ENCODE data around the gene TMEM271.
"Not testable (repeated sequence)": the region's sequence is repeated elsewhere in the genome, so short reads cannot be mapped to it uniquely, and the experiment has no call there.

TMEM271 gene

GRCh38 chr4:569958-570667 lies 6.0 kb downstream of the TMEM271 start:
- DNase-seq (ENCODE audit: low read depth, low spot score): no peak
- Histone ChIP-seq H3K36me3 (ENCODE audit: control insufficient read depth, insufficient read depth, low read length) (no peaks in the 10 kb centered on the region), H3K27me3 (ENCODE audit: control insufficient read depth, insufficient read depth, low read length) (peaks cover 21% of the 10 kb centered on the region), H3K4me3 (ENCODE audit: low read length) (no peak overlapping the region), H3K4me1 (ENCODE audit: control insufficient read depth, insufficient read depth, low read length) (no peaks in the 10 kb centered on the region), H3K27ac (ENCODE audit: low read length) (no peak overlapping the region), H3K9me3 (ENCODE audit: control insufficient read depth, insufficient read depth, low read length) (peaks cover 1% of the 10 kb centered on the region; the same call in 1 of the 2 replicates)
- WGBS (ENCODE audit: insufficient coverage, insufficient read length): no CpG with 5 or more reads among the region's 17 CpGs

- no CpG with 5 or more reads among the region's 5 CpGs for WGBS (ENCODE audit: insufficient coverage, insufficient read length)
- no peak for DNase-seq (ENCODE audit: low read depth, low spot score)
- Histone ChIP-seq H3K4me1 (ENCODE audit: control insufficient read depth, insufficient read depth, low read length) (no peaks in the 10 kb centered on the region), H3K4me3 (ENCODE audit: low read length) (no peak overlapping the region), H3K27ac (ENCODE audit: low read length) (no peak overlapping the region), H3K27me3 (ENCODE audit: control insufficient read depth, insufficient read depth, low read length) (peaks cover 12% of the 10 kb centered on the region), H3K36me3 (ENCODE audit: control insufficient read depth, insufficient read depth, low read length) (no peaks in the 10 kb centered on the region), H3K9me3 (ENCODE audit: control insufficient read depth, insufficient read depth, low read length) (peaks cover 1% of the 10 kb centered on the region; the same call in 1 of the 2 replicates)
Observed at GRCh38 chr4:568962-569361, 7.1 kb downstream of the TMEM271 start.

GRCh38 chr4:568351-568652 lies 7.8 kb downstream of the TMEM271 start:
- no CpG with 5 or more reads among the region's 2 CpGs for WGBS (ENCODE audit: insufficient coverage, insufficient read length)
- H3K9me3 ChIP-seq (ENCODE audit: control insufficient read depth, insufficient read depth, low read length): peaks cover 1% of the 10 kb centered on the region; the same call in 1 of the 2 replicates

GRCh38 chr4:567457-568350 lies 8.4 kb downstream of the TMEM271 start:
- WGBS (ENCODE audit: insufficient coverage, insufficient read length): no CpG with 5 or more reads among the region's 10 CpGs
- Histone ChIP-seq H3K4me1 (ENCODE audit: control insufficient read depth, insufficient read depth, low read length) (no peaks in the 10 kb centered on the region), H3K4me3 (ENCODE audit: low read length) (no peak overlapping the region), H3K36me3 (ENCODE audit: control insufficient read depth, insufficient read depth, low read length) (no peaks in the 10 kb centered on the region), H3K27me3 (ENCODE audit: control insufficient read depth, insufficient read depth, low read length) (peaks cover under 1% of the 10 kb centered on the region; the same call in 1 of the 2 replicates), H3K9me3 (ENCODE audit: control insufficient read depth, insufficient read depth, low read length) (peaks cover 1% of the 10 kb centered on the region; the same call in 1 of the 2 replicates), H3K27ac (ENCODE audit: low read length) (no peak overlapping the region)
- no peak for DNase-seq (ENCODE audit: low read depth, low spot score)

More at GRCh38 chr4:568351-568652, 7.8 kb downstream of the TMEM271 start:
- Histone ChIP-seq H3K4me1 (ENCODE audit: control insufficient read depth, insufficient read depth, low read length) (no peaks in the 10 kb centered on the region), H3K4me3 (ENCODE audit: low read length) (no peak overlapping the region), H3K36me3 (ENCODE audit: control insufficient read depth, insufficient read depth, low read length) (no peaks in the 10 kb centered on the region), H3K27ac (ENCODE audit: low read length) (no peak overlapping the region), H3K27me3 (ENCODE audit: control insufficient read depth, insufficient read depth, low read length) (peaks cover 7% of the 10 kb centered on the region)
- no peak for DNase-seq (ENCODE audit: low read depth, low spot score)

- no peak overlapping the region for H3K27ac ChIP-seq (ENCODE audit: low read length)
- no peaks in the 10 kb centered on the region; the same call in 1 of the 2 replicates for H3K27me3 ChIP-seq (ENCODE audit: control insufficient read depth, insufficient read depth, low read length)
- no CpG with 5 or more reads among the region's 2 CpGs for WGBS (ENCODE audit: insufficient coverage, insufficient read length)
- no peak for DNase-seq (ENCODE audit: low read depth, low spot score)
- H3K9me3 ChIP-seq (ENCODE audit: control insufficient read depth, insufficient read depth, low read length): peaks cover 1% of the 10 kb centered on the region; the same call in 1 of the 2 replicates
- no peaks in the 10 kb centered on the region for H3K36me3 ChIP-seq (ENCODE audit: control insufficient read depth, insufficient read depth, low read length)
- no peak overlapping the region for H3K4me3 ChIP-seq (ENCODE audit: low read length)
- no peaks in the 10 kb centered on the region for H3K4me1 ChIP-seq (ENCODE audit: control insufficient read depth, insufficient read depth, low read length)
Observed at GRCh38 chr4:566508-567295, 9.4 kb downstream of the TMEM271 start.

- H3K4me3 ChIP-seq (ENCODE audit: low read length): no peak overlapping the region
- no peaks in the 10 kb centered on the region for H3K36me3 ChIP-seq (ENCODE audit: control insufficient read depth, insufficient read depth, low read length)
- H3K27me3 ChIP-seq (ENCODE audit: control insufficient read depth, insufficient read depth, low read length): no peaks in the 10 kb centered on the region
- no peaks in the 10 kb centered on the region for H3K4me1 ChIP-seq (ENCODE audit: control insufficient read depth, insufficient read depth, low read length)
- peaks cover 1% of the 10 kb centered on the region; the same call in 1 of the 2 replicates for H3K9me3 ChIP-seq (ENCODE audit: control insufficient read depth, insufficient read depth, low read length)
- no CpG with 5 or more reads among the region's 7 CpGs for whole genome bisulfite sequencing (ENCODE audit: insufficient coverage, insufficient read length)
- DNase-seq (ENCODE audit: low read depth, low spot score): no peak
- no peak overlapping the region for H3K27ac ChIP-seq (ENCODE audit: low read length)
Observed at GRCh38 chr4:566035-566434, 10.1 kb downstream of the TMEM271 start.

GRCh38 chr4:565614-566013 lies 10.5 kb downstream of the TMEM271 start:
- no CpG with 5 or more reads among the region's 1 CpG for WGBS (ENCODE audit: insufficient coverage, insufficient read length)
- H3K9me3 ChIP-seq (ENCODE audit: control insufficient read depth, insufficient read depth, low read length): not testable (repeated sequence)

GRCh38 chr4:562458-562857 lies 13.6 kb downstream of the TMEM271 start:
- not testable (repeated sequence) for H3K36me3 ChIP-seq (ENCODE audit: control insufficient read depth, insufficient read depth, low read length); H3K9me3 ChIP-seq (ENCODE audit: control insufficient read depth, insufficient read depth, low read length); H3K27me3 ChIP-seq (ENCODE audit: control insufficient read depth, insufficient read depth, low read length); H3K27ac ChIP-seq (ENCODE audit: low read length); H3K4me1 ChIP-seq (ENCODE audit: control insufficient read depth, insufficient read depth, low read length); H3K4me3 ChIP-seq (ENCODE audit: low read length); DNase-seq (ENCODE audit: low read depth, low spot score)
- WGBS (ENCODE audit: insufficient coverage, insufficient read length): no CpG with 5 or more reads among the region's 2 CpGs

More at GRCh38 chr4:565614-566013, 10.5 kb downstream of the TMEM271 start:
- not testable (repeated sequence) for H3K27ac ChIP-seq (ENCODE audit: low read length); H3K36me3 ChIP-seq (ENCODE audit: control insufficient read depth, insufficient read depth, low read length); H3K4me1 ChIP-seq (ENCODE audit: control insufficient read depth, insufficient read depth, low read length); H3K4me3 ChIP-seq (ENCODE audit: low read length); H3K27me3 ChIP-seq (ENCODE audit: control insufficient read depth, insufficient read depth, low read length); DNase-seq (ENCODE audit: low read depth, low spot score)

GRCh38 chr4:561426-561825 lies 14.7 kb downstream of the TMEM271 start:
- DNase-seq (ENCODE audit: low read depth, low spot score): no peak
- H3K4me3 ChIP-seq (ENCODE audit: low read length): no peak overlapping the region
- no CpG with 5 or more reads among the region's 5 CpGs for WGBS (ENCODE audit: insufficient coverage, insufficient read length)
- H3K36me3 ChIP-seq (ENCODE audit: control insufficient read depth, insufficient read depth, low read length): no peaks in the 10 kb centered on the region
- H3K27me3 ChIP-seq (ENCODE audit: control insufficient read depth, insufficient read depth, low read length): no peaks in the 10 kb centered on the region
- H3K9me3 ChIP-seq (ENCODE audit: control insufficient read depth, insufficient read depth, low read length): peaks cover 1% of the 10 kb centered on the region; the same call in 1 of the 2 replicates
- no peak overlapping the region for H3K27ac ChIP-seq (ENCODE audit: low read length)
- no peaks in the 10 kb centered on the region; the same call in 1 of the 2 replicates for H3K4me1 ChIP-seq (ENCODE audit: control insufficient read depth, insufficient read depth, low read length)

- H3K27me3 ChIP-seq (ENCODE audit: control insufficient read depth, insufficient read depth, low read length): no peaks in the 10 kb centered on the region
- no peak overlapping the region for H3K4me3 ChIP-seq (ENCODE audit: low read length)
- no peaks in the 10 kb centered on the region; the same call in 1 of the 2 replicates for H3K4me1 ChIP-seq (ENCODE audit: control insufficient read depth, insufficient read depth, low read length)
- no peak for DNase-seq (ENCODE audit: low read depth, low spot score)
- WGBS (ENCODE audit: insufficient coverage, insufficient read length): no CpG with 5 or more reads among the region's 12 CpGs
- H3K9me3 ChIP-seq (ENCODE audit: control insufficient read depth, insufficient read depth, low read length): no peaks in the 10 kb centered on the region; the same call in 1 of the 2 replicates
- H3K36me3 ChIP-seq (ENCODE audit: control insufficient read depth, insufficient read depth, low read length): no peaks in the 10 kb centered on the region
- no peak overlapping the region for H3K27ac ChIP-seq (ENCODE audit: low read length)
Observed at GRCh38 chr4:560731-561291, 15.3 kb downstream of the TMEM271 start.

Measured in iPS DF 6.9 (cell line).